M059J (cell line): ENCODE results near the gene TOMM34. TPM values are rescaled to one million over a fixed set of nuclear protein-coding genes. Genes with fewer than 3 reads are reported as not detected.
A peak's percentile ranks its signal among the peaks of the same experiment; 100 is the strongest.

Source experiments
- DNase-seq: peaks from one replicate; pipeline ENCODE4 v3.0.0-alpha.2; 2012; ENCODE audit warnings: low read depth
- total RNA-seq: library from RNA; depleted of rRNA; stranded (reverse); fragments of >200 nt; shearing (Covaris generic); gene quantifications from 2 replicates; pipeline ENCODE4 v1.2.3, GENCODE V29; 2014

The TOMM34 gene
- total RNA-seq, 1 experiment from 2014 or later, result 118 TPM

- DNase-seq, result no peak
Measured at GRCh38 chr20:44932916-44933315, 27.3 kb downstream of the TOMM34 start.

DNA sequence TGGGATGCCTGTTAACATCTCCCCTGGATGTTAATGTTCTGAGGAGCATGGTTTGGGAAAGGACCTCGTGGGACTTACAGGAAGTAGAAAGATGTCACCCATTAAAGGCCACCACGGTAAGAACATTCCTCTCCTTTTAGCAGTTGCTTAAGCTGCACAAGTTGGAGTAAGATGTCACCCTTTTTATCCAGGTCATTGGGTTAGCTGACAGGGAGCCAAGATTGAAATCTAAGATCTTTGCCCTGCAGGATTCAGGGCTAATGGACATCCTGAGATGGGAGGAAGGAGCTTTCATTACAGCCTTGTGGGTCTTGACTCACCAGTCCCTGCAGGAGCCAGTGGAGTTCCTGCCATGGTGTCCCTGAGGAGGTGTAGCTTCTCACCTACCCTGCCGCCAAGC lies 28.3 kb downstream of the TOMM34 start:
- DNase-seq, result peak; percentile 84

DNA sequence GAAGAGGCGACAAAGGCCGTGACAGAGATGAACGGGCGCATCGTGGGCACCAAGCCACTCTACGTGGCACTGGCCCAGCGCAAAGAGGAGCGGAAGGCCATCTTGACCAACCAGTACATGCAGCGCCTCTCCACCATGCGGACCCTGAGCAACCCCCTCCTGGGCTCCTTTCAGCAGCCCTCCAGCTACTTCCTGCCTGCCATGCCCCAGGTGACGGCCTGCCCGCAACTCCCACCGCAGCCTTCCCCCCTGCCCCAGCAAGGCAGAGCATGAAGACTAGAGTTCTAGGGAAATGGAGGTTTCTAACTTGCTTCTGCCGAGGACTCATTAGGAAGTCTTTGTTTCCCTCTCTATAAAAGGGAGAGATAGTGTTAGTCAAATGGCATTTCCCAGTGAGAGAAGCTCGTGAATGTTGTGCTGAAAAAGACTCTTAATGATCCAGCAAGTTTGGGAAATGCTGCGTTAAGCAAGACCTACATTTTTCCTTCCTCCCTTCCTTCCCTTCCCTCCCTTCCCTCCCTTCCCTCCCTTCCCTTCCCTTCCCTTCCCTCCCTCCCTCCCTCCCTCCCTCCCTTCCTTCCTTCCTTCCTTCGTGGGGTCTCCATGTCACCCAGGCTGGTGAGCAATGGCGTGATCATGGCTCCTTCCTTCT lies 29.6 kb downstream of the TOMM34 start:
- no peak for DNase-seq

- no peak for DNase-seq
Measured at GRCh38 chr20:44928595-44928994, 31.6 kb downstream of the TOMM34 start.

DNA sequence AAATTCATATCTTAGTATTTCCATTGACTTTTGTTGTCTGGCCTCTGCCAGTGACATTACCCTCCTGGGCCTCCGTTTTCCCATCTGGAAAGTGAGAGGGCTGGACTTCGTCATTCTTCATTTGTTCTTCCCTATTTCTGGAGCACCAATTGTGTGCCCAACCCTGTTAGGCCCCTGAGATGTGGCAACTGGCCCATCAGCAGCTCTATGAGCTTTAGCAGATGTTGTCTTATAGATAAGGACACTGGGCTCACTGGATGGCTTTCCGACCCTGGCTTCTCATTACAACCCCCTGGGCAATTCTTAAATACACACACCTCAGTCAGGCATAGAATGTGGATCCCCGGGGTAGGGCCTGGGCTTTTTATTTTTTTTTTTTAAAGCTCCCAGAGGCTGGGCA lies 35.7 kb downstream of the TOMM34 start:
- DNase-seq, result no peak

GRCh38 chr20:44921447-44921846 lies 38.8 kb downstream of the TOMM34 start:
- DNase-seq, result no peak

GRCh38 chr20:44918761-44919160 lies 41.4 kb downstream of the TOMM34 start:
- DNase-seq, result no peak

- DNase-seq, result no peak
Measured at GRCh38 chr20:44918342-44918741, 41.9 kb downstream of the TOMM34 start.

- no peak for DNase-seq
Measured at GRCh38 chr20:44917399-44917798, 42.8 kb downstream of the TOMM34 start.

DNA sequence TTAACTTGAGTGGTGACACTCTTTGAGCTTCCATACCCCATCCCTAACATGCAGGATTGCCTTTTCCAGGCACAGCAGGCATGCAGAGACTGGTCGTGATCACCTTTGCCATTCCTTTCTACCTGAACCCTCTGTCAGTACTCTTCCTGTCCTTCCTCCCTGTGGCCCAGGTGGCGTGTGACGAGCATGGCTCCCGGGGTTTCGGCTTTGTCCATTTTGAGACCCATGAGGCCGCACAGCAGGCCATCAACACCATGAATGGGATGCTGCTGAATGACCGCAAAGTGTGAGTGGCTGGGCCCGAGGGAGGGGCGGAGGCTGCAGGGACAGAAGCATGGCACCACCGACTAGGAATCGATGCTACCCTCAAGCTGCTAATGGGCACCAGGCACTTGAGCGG lies 43.6 kb downstream of the TOMM34 start:
- DNase-seq, result no peak

GRCh38 chr20:44914924-44915323 lies 45.3 kb downstream of the TOMM34 start:
- DNase-seq, result no peak

- DNase-seq, result no peak
Measured at GRCh38 chr20:44912189-44912588, 48.0 kb downstream of the TOMM34 start.

GRCh38 chr20:44911264-44911921 lies 48.8 kb downstream of the TOMM34 start:
- peak; percentile 62 for DNase-seq

DNA sequence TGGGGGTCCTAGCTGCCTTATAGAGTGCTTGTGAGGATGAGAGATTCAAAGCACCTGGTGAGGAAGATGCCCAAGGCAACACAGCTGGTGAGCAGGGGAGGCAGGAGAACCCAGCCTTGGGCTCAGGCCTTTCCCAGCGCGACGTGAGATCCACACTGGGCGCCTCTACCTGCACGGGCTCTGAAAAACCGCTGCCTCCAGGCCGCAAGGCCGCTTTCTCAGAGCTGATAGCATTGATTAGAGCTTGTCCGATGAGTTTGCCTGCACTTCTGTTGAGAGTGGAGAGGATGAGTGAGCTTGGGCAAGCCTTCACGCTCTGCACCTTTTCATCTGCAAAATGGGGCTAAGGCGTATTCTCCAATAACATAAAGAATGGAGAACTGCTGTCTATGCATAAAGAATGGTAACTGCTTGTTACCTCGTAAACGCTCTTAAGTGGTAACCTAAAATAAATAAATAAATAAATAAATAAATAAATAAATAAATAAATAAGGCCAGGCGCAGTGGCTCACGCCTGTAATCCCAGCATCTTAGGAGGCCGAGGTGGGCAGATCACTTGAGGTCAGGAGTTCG lies 49.4 kb downstream of the TOMM34 start:
- DNase-seq, result peak; percentile 12

DNA sequence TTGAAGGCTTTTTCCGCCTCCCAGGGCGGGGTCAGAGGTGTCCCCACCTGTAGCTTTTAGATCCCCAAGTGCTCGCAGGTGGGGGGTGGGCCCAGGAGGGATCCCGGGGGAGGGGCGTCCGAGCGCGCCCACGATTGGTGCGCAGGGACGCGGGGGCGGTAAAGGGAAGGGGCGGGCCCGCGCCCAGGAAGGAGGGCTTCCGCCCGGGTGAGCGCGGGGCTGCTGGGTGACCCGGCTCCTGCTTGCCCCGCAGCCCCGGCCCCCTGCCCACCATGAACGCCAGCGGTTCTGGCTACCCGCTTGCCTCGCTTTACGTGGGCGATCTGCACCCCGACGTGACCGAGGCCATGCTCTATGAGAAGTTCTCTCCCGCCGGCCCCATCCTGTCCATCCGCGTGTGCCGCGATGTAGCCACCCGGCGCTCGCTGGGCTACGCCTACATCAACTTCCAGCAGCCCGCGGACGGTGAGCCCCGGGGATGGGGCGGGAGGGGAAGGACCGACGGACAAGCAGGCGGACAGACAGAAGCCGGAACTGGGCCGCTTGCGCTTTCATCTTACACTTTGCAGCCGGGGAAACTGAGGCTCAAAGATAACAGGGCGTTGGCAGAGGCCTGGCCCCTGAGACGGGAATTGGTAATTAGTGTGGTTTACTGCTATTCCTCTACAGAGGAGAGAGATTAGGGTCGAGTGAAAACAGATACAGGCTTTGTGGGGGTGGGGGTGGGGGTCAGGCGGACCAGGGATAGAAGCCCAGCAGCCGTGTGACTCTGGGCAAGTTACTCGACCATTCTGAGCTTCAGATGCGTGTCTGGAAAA lies 50.1 kb downstream of the TOMM34 start, which contains the start of gene PABPC1L:
Gene PABPC1L (plus strand): TSS at position 189 of the 818 bp plus-strand sequence. CDS start 84 bp downstream, at position 273.
- peak; percentile 74 for DNase-seq

DNA sequence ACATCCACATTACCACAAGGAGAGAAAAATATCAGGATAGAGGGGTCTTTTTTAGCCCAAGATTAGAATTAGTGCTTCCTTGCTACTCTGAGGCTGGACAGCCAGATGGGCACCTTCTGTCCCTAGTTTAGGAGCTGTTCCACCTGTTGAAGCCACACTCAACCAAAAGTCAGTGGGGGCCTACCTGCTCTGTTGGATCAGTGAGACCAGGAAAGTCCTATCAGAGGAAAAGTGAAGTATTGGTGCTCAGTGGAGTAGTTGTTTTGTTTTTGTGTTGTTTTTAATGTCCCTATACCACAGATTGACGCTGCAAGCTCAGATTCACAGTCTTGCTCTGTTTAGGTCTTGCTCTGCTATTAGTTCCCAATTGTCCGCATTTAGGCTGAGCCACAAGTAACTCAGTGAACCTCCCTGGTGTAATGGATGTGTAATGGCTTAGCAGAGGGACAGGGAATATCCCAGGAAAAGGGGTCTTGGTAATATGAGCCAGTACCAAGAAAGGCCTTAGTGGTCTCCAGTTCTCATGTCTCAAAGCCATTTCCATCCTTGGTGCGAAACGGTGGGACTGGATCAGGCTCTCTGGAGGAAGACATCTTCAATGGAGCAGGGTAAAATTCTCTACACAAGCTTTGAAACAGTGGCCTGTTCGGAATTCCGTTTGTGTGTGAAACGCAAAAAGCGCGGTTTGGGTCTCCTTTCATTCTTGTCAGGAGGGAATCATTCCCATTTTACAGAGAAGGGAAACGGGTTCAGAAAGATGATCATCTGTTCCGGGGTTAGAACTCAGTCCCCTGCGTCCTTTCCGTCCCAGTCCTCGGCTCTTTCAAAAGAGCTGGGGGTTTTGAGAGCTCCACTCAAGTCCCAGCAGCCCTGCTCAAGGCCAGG lies 51.0 kb downstream of the TOMM34 start:
- DNase-seq, result peak; percentile 8

- peak; percentile 16 for DNase-seq
Measured at GRCh38 chr20:44904377-44904776, 55.8 kb downstream of the TOMM34 start.

GRCh38 chr20:44901974-44902373 lies 58.2 kb downstream of the TOMM34 start:
- peak; percentile 62 for DNase-seq

- peak; percentile 61 for DNase-seq
Measured at GRCh38 chr20:44900231-44900854, 59.9 kb downstream of the TOMM34 start.

DNA sequence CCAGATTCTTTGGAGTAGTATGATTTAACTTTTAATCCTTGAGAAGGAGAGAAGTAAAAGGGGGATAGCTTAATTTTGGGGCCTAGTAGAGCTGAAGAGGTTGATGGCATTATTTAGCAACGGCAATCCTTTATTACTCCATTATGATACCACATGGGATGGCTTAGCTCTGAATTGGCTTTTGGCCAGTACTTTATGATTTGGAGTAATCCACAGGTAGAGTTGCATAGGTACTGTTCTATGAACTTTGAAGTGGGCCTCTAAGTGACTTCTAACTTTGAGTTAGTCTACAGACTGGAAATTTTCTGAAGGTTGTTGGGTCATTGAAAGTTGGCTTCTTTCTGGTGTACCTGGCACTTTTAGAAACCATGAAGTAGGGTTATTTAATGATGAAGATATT lies 63.1 kb downstream of the TOMM34 start:
- no peak for DNase-seq

DNA sequence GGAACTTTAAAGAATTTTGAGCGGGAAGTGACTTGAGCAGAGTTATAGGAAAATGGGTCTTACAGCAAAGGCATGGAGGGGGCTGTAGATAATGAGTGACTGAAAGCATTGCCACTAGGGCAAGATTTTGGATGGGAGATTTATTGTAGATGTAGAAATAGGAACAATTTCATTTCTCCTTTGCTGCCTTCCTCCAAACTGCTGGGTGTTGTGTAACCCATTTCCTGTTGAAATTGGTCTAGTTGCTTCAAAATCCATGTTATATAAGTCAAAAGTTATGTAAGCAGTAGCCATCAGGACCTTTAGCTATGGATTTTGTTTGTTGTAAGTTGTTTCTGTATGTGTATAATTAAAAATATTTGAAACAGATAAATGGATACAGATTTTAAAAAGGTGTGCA lies 63.6 kb downstream of the TOMM34 start:
- DNase-seq, result peak; percentile 17
